ENCODE measurements around the gene ADRA2C.

Gene ADRA2C

DNA sequence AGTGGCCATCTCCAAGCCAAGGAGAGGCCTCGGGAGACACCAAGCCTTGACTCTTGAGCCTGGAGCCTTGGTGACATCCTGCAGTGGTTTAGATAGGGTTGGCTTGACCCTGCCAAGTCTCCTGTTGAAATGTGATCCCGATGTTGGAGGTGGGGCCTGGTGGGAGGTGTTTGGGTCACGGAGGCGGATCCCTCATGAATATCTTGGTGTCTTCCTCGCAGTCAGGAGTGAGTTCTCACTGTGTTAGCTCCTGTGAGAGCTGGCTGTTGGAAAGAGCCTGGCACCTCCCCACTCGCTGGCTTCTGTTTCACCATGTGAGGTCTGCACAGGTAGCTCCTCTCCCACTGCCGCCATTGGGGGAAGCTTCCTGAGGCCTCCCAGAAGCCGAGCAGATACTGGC is 38.8 kb downstream of the ADRA2C start:
- no peak overlapping the region for H3K27ac Mint-ChIP-seq

DNA sequence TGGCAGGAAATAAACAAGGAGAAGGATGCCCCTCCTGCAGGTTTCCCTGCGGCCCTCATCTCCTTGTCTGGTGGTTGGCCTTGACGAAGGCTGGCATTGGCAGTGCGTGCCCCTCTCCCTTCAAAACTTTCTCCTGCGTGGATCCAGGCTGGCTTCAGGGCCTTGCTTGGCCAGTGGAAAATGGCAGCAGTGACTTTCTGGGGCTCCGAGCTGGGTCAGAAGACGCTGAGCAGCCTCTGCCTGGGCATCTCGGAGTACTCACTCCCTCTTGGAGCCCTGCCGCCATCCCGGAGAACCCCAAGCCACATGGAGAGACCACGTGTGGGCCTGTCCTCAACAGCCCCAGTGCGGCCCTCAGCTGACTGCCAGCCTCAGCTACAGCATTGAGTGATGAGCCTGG is 39.5 kb downstream of the ADRA2C start:
- no peak for ATAC-seq (replicated peaks)
- H3K27ac Mint-ChIP-seq = no peak overlapping the region
- peaks cover 0 to 2% of the 10 kb centered on the region in 2 donors for H3K4me1 Mint-ChIP-seq (ENCODE audit: low read depth in 2 of 2)

More for the DNA sequence above, 38.8 kb downstream of the ADRA2C start:
- H3K9me3 Mint-ChIP-seq = no peaks in the 10 kb centered on the region
- H3K4me1 Mint-ChIP-seq (ENCODE audit: low read depth in 2 of 2) = peaks cover 0 to 2% of the 10 kb centered on the region in 2 donors
- DNase-seq (no peak), ATAC-seq (replicated peaks) (no peak)
- H3K36me3 Mint-ChIP-seq (ENCODE audit: insufficient read depth) = no peaks in the 10 kb centered on the region
- H3K27me3 Mint-ChIP-seq = peaks cover 31 to 60% of the 10 kb centered on the region in 2 donors
- H3K4me3 Mint-ChIP-seq = no peak overlapping the region

DNA sequence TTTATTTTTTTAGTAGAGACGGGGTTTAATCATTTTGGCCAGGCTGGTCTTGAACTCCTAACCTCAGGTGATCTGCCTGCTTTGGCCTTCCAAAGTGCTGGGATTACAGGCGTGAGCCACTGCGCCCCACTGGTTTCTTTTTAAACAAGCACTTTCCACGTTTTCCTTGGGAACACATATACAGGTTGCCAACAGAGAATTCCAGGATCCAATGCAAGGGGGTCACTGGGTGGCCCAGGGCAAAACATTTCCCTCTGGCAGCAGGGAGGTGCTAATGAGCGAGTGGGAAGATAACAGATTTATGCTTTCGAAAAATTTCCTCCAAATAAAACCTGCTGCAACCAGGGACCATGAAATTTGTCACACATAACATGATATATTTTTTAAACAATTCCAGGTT is 41.1 kb downstream of the ADRA2C start:
- no peaks in the 10 kb centered on the region for H3K36me3 Mint-ChIP-seq (ENCODE audit: insufficient read depth)
- no peak for ATAC-seq (replicated peaks)

More for the DNA sequence above, 39.5 kb downstream of the ADRA2C start:
- no peaks in the 10 kb centered on the region for H3K36me3 Mint-ChIP-seq (ENCODE audit: insufficient read depth)
- no peak for DNase-seq
- peaks cover 32 to 54% of the 10 kb centered on the region in 2 donors for H3K27me3 Mint-ChIP-seq
- H3K9me3 Mint-ChIP-seq = no peaks in the 10 kb centered on the region
- no peak overlapping the region for H3K4me3 Mint-ChIP-seq

DNA sequence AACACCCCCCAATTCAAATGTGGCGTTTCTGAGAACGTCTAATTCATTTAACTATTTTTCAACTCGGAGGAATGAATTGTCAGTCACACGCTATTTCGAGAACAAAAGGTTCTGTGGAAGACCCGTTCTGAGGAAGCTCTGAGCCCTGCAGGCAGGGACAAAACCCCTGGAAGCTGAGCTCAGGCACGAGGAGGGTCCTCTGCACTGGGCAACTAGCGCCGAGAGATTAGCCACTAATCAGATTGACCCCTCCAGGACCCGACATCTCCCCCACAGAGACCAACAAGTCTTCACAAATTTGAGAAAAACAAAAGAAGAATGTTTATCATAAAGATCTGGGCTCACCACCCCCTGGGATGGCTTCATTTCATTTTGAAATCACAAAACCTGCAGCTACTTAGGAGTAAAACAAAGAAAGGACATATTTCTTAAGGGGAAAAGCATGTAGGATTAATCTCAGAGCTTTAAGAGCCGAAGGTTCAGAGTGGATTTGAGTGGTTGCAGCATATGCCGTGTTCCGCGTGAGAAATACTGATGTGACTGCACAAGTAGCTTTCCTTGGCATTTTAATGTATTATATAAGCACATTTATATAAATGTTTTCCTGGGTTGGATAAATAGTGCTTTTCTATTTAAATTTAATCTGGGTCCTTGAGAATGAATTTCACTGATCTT is 41.8 kb downstream of the ADRA2C start:
- DNase-seq = no peak

More for the DNA sequence above, 41.1 kb downstream of the ADRA2C start:
- Mint-ChIP-seq H3K27ac (no peak overlapping the region), H3K4me3 (no peak overlapping the region), H3K4me1 (ENCODE audit: low read depth in 2 of 2) (peaks cover 0 to 2% of the 10 kb centered on the region in 2 donors), H3K27me3 (peaks cover 32 to 50% of the 10 kb centered on the region in 2 donors), H3K9me3 (no peaks in the 10 kb centered on the region)
- DNase-seq = no peak

DNA sequence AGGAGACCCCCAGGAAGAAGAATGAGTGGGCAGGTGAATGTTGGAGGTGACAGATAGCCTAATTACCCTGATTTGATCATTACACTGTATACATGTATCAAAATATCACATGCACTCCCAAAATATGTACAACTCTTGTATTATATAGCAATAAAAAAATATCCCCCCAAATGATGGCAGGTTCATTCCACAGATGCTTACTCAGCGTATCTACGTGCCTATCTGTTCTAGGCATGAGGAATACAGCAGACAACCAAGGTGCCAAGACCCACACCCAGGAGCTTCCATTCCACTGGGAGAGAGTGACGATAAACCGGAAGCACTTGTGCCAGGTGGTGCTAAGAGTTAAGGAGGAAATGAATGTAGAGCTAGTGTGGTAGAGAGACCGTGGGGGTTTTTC is 42.4 kb downstream of the ADRA2C start:
- no peak overlapping the region for H3K27ac Mint-ChIP-seq
- no peak for ATAC-seq (replicated peaks)
- peaks cover 32 to 49% of the 10 kb centered on the region in 2 donors for H3K27me3 Mint-ChIP-seq
- no peak overlapping the region for H3K4me3 Mint-ChIP-seq
- DNase-seq = no peak
- peaks cover 0 to 2% of the 10 kb centered on the region in 2 donors for H3K4me1 Mint-ChIP-seq (ENCODE audit: low read depth in 2 of 2)
- no peaks in the 10 kb centered on the region for H3K36me3 Mint-ChIP-seq (ENCODE audit: insufficient read depth)
- H3K9me3 Mint-ChIP-seq = no peaks in the 10 kb centered on the region

More for the DNA sequence above, 41.8 kb downstream of the ADRA2C start:
- Mint-ChIP-seq H3K4me1 (ENCODE audit: low read depth in 2 of 2) (peaks cover 0 to 2% of the 10 kb centered on the region in 2 donors), H3K27me3 (peaks cover 32 to 50% of the 10 kb centered on the region in 2 donors), H3K9me3 (no peaks in the 10 kb centered on the region), H3K4me3 (no peak overlapping the region), H3K27ac (no peak overlapping the region), H3K36me3 (ENCODE audit: insufficient read depth) (no peaks in the 10 kb centered on the region)
- no peak for ATAC-seq (replicated peaks)

DNA sequence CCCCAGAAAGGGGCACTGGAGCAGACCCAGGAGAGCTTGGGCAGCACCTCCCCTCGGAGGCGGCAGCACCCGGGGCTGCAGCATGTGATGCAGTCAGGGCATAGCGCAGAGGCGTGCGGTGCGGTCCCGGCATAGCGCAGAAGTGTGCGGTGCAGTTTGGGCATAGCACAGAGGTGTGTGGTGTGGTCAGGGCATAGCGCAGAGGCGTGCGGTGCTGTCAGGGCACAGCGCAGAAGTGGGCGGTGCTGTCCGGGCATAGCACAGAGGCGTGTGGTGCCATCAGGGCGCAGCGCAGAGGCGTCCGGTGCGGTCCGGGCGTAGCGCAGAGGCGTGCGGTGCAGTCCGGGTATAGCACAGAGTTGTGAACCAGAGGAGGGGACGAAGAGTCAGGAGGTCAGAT is 42.8 kb downstream of the ADRA2C start:
- Mint-ChIP-seq H3K4me1 (ENCODE audit: low read depth in 2 of 2) (peaks cover 0 to 2% of the 10 kb centered on the region in 2 donors), H3K4me3 (no peak overlapping the region), H3K27ac (peak overlapping the region in 1 of 2 donors; percentile 59), H3K27me3 (peaks cover 29 to 45% of the 10 kb centered on the region in 2 donors), H3K36me3 (ENCODE audit: insufficient read depth) (no peaks in the 10 kb centered on the region), H3K9me3 (no peaks in the 10 kb centered on the region)
- no peak for DNase-seq
- no peak for ATAC-seq (replicated peaks)

DNA sequence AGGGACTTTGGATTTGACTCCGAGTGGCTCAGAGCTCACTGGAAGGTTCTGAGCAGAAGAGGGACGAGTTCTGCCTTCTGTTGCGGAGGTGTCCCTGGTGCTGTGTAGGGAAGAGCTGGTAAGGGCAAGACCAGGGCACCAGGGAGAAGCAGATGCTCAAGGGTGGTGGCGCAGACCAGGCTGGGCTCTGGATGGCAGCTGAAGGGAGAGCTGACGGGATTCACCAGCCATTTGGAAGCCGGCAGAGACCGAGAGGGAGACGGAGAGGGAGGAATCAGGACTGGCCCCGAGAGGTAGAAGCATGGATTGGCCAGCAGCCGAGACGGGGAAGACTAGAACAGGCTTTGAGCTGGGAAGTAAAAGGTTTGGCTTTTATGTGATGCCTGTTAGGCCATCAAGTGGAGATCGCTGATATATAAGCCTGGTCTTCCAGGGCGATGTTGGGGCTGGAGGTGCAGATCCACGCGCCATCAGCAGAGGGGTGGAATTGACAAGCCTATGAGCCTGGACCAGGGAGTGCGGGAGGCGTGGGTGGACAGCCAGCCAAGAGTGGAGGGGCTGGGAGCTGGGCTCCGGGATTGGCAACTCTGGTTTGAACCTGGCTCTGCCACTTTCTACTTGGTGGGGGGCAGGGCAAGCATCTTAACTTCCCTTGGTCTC is 43.4 kb downstream of the ADRA2C start:
- no peak for ATAC-seq (replicated peaks)
- peaks cover 24 to 40% of the 10 kb centered on the region in 2 donors for H3K27me3 Mint-ChIP-seq
- H3K27ac Mint-ChIP-seq = peak overlapping the region in 1 of 2 donors; percentile 59
- no peaks in the 10 kb centered on the region for H3K9me3 Mint-ChIP-seq
- H3K36me3 Mint-ChIP-seq (ENCODE audit: insufficient read depth) = no peaks in the 10 kb centered on the region
- H3K4me3 Mint-ChIP-seq = no peak overlapping the region
- peaks cover 0 to 2% of the 10 kb centered on the region in 2 donors for H3K4me1 Mint-ChIP-seq (ENCODE audit: low read depth in 2 of 2)
- DNase-seq = no peak

DNA sequence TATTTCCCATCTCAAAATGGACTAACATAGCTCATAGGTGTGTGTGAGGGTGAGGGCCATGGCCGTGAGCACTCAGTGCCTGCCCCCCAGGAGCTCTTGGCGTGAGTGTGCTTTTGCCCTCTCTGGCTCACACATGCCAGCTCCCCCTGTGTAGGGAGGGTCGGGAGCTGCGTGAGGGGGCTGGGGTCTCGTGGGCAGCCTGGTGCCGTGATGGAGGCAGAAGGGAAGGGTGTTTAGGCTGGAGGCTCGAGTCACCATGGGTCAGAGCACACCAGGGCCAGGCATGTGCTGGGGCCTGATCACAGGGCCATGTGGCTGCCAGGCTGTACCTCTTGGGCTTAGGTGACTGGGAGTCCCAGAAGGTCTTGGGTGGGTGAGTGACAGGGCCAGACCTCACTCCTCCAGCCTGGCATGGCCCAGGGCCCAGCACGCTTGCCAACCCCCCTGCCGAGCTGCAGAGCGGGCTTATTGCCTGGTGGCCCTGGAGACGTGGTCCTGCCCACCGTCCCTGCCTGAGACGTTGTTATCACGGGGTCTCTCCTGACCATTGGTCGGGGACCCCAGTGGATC is 44.0 kb downstream of the ADRA2C start:
- no peak for ATAC-seq (replicated peaks)
- Mint-ChIP-seq H3K4me1 (ENCODE audit: low read depth in 2 of 2) (peaks cover 0 to 2% of the 10 kb centered on the region in 2 donors), H3K4me3 (no peak overlapping the region), H3K9me3 (no peaks in the 10 kb centered on the region), H3K27ac (no peak overlapping the region), H3K27me3 (peaks cover 24 to 33% of the 10 kb centered on the region in 2 donors), H3K36me3 (ENCODE audit: insufficient read depth) (no peaks in the 10 kb centered on the region)
- DNase-seq = no peak

DNA sequence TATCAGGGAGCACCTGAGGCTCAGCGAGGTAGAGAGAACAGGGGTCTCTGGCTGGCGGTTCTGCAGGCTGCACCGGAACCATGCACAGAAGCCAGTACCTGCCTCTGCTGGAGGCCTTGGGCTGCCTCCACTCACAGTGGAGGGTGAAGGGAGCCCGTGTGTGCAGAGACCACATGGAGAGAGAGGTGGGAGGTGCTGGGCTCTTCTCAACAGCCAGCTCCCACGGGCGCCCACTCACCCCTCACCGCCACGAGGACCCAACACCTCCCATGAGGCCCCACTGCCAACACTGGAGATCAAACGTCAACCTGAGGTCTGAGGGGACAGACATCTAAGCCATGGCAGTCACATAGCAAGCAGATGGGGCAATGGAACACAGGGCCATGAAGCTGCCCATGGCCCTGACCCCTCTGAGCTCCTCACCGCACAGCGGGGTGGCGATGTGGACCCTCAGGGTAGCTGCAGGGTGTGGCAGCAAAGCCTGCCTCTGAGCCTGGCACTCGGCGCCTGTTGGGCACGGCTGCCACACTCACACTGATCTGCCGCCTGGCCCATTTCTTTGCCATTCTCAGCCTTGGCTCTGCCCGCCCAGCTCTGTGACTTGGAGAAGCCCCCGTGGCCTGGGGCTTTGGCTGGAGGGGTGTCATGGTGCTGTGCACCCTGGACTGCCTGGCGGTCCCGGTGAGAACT is 44.8 kb downstream of the ADRA2C start:
- no peak for DNase-seq
- Mint-ChIP-seq H3K27me3 (peaks cover 24 to 29% of the 10 kb centered on the region in 2 donors), H3K36me3 (ENCODE audit: insufficient read depth) (no peaks in the 10 kb centered on the region), H3K4me1 (ENCODE audit: low read depth in 2 of 2) (peaks cover 0 to 2% of the 10 kb centered on the region in 2 donors), H3K4me3 (no peak overlapping the region), H3K9me3 (no peaks in the 10 kb centered on the region), H3K27ac (no peak overlapping the region)
- ATAC-seq (replicated peaks) = no peak

DNA sequence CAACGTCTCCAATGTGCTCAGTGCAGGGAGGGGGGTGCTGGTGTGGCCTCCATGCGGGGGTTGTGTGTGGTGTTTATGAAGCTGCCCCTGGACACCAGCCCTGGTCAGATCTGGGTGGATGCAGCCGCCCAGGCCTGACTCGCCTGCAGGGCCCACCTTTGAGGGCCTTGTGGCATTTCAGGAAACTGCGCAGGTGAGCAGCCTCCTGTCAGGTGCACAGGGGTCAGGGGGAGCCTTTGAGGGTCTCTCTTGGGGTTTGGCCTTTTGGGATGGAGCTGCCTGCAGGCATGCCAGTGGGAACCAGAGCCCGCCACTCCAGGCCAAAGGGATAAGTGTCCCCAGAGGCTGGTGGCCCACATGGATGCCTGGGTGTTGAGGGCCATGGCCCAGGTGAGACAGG is 45.4 kb downstream of the ADRA2C start:
- Mint-ChIP-seq H3K36me3 (ENCODE audit: insufficient read depth) (no peaks in the 10 kb centered on the region), H3K27ac (no peak overlapping the region)
- ATAC-seq (replicated peaks) = no peak

DNA sequence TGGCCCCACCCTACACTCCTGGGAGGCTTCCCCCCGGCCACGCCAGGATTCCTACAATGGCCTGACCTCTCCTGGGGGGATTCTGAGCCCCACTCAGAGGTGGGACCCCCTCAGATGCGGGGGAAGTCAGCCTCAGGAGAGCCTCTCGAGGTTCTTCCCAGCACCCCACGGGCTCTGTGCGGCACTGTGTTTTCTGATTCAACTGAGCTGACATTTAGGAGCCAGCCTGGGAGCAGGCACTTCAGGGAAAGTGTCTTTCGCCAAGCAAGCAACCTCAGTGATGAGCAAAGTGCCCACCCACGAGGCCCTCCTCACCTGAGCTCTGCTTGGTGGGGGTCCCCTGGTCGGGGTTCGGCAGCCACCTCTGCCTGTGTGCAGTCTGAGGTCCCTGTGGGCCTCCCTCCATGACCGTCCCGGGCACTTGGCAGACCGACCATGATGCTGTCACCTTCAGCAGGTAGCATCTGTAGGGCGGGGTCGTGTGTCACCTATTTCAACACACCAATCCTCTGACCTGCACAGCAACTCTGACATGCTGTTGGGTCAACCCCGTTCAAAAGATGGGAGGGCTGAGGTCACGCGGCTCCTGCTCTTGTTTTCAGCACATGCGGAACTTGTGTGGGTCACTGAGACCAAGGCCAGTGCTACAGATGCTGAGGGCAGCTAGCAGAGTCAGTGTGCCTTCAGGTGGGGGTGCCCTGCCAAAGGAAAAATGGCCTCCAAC is 46.2 kb downstream of the ADRA2C start:
- H3K27me3 Mint-ChIP-seq = peaks cover 24 to 28% of the 10 kb centered on the region in 2 donors
- ATAC-seq (replicated peaks) (no peak), DNase-seq (no peak)
- H3K4me1 Mint-ChIP-seq (ENCODE audit: low read depth in 2 of 2) = peaks cover 0 to 2% of the 10 kb centered on the region in 2 donors
- H3K36me3 Mint-ChIP-seq (ENCODE audit: insufficient read depth) = no peaks in the 10 kb centered on the region
- no peak overlapping the region for H3K4me3 Mint-ChIP-seq
- H3K27ac Mint-ChIP-seq = no peak overlapping the region
- H3K9me3 Mint-ChIP-seq = no peaks in the 10 kb centered on the region

More for the DNA sequence above, 45.4 kb downstream of the ADRA2C start:
- Mint-ChIP-seq H3K27me3 (peaks cover 24 to 29% of the 10 kb centered on the region in 2 donors), H3K4me3 (no peak overlapping the region), H3K9me3 (no peaks in the 10 kb centered on the region), H3K4me1 (ENCODE audit: low read depth in 2 of 2) (peaks cover 0 to 2% of the 10 kb centered on the region in 2 donors)
- no peak for DNase-seq

DNA sequence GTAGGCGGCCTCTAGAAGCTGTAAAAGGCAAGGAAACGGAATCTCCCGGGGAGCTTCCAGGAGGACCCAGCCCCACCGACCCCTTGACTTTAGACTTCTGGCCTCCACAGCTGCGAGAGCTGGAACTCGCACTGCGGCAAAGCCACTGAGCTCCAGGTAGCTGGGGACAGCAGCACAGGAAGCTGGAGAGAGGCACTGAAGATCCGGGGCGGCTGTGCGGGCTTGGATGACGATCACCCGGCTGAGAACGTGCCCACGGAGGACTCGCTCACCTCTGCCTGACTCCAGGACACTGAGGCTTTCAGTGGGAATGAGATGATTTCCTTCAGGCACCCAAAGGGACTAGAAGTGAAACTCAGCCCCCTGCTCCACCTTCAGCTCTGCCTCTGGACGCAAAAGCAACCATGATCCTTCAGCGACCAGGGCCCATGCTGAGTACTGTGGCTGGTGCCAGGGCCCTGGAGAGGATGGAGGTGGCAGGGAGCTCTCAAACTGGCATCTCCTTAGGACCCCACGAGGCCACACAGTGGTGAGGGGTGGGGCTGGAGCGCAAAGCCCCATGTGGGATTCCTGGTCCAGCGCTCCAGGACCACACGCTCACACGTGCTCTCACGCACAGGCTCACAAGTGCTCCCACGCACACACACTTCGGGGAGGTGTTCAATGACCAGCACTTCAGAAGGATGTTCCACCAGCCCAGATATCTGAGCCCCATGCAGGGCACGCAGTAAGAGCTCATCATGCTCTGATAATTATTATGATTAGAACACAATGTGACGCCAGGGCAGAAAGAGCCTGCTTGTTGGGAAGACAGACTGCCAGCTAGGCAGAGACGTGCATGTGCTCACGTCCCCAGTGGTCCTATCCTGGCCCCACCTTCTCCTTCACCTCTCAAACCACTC is 47.2 kb downstream of the ADRA2C start:
- H3K36me3 Mint-ChIP-seq (ENCODE audit: insufficient read depth) = no peaks in the 10 kb centered on the region
- DNase-seq = no peak
- H3K4me3 Mint-ChIP-seq = no peak overlapping the region
- no peak overlapping the region for H3K27ac Mint-ChIP-seq
- peaks cover 0 to 2% of the 10 kb centered on the region in 2 donors for H3K4me1 Mint-ChIP-seq (ENCODE audit: low read depth in 2 of 2)
- no peaks in the 10 kb centered on the region for H3K9me3 Mint-ChIP-seq
- H3K27me3 Mint-ChIP-seq = peaks cover 17% of the 10 kb centered on the region in 2 donors
- no peak for ATAC-seq (replicated peaks)
